HCT116 (cell line): ENCODE data around the gene CEP57. TPM values are rescaled to one million over a fixed set of nuclear protein-coding genes. Genes with fewer than 3 reads are reported as not detected.

Source experiments
- ATAC-seq: fragments of 200-7000 bp; cut with Tn5 transposase; 2 replicates; pipeline ENCODE4 v1.9.1; 2020; ENCODE audit warnings: mild to moderate bottlenecking, moderate library complexity
- BruUV-seq: library from RNA; stranded (reverse); fragments of 400-500 nt; replicated peaks from 2 replicates; lab custom pipeline; 2021; lab: Mats Ljungman, UMichigan
- CTCF ChIA-PET: fragments of 300-600 bp; sonication (Branson Sonifier 250); formaldehyde crosslinking; loops from one replicate; lab custom pipeline; 2021; ENCODE audit warnings: antibody characterized with exemption; lab: Charles Lee
- POLR2A ChIA-PET: fragments of 300-600, 350-600 bp; sonication (Branson Sonifier 250); formaldehyde crosslinking; loops from one replicate; lab custom pipeline; 2021; ENCODE audit warnings: antibody characterized with exemption; lab: Charles Lee
- RAD21 ChIA-PET, 2 experiments: fragments of 300-600 bp; sonication (Branson Sonifier 250); formaldehyde crosslinking; loops; one replicate each; lab custom pipeline; 2023; ENCODE audit warnings: low total read pairs in 2 of 2; ENCODE audit not compliant: uncharacterized antibody in 2 of 2, unreplicated experiment in 2 of 2, low non-redundant PET in 1 of 2; lab: Charles Lee
- DNase-seq: peaks from one replicate; pipeline ENCODE4 v3.0.0-alpha.2; 2010; ENCODE audit warnings: low read depth, low spot score
- H2AFZ ChIP-seq: fragments of 200-600 bp; shearing (Covaris generic), sonication (generic); 2 replicates; pipeline ENCODE4 v1.6.1; 2017; ENCODE audit warnings: low read depth, mixed run types, mixed read lengths, antibody characterized with exemption, low read length; ENCODE audit not compliant: poor library complexity, severe bottlenecking
- H3K27ac ChIP-seq: 2 replicates; pipeline ENCODE4 v1.5.1; 2012; ENCODE audit warnings: low read depth, low read length
- H3K27me3 ChIP-seq: fragments of 200-600 bp; sonication (generic); 2 replicates; pipeline ENCODE4 v1.6.1; 2016; ENCODE audit warnings: mixed run types, low read length, mixed read lengths; ENCODE audit not compliant: insufficient read depth
- H3K36me3 ChIP-seq, 2 experiments: fragments of 200-500 bp in 1 of 2; fragments of 200-600 bp in 1 of 2; sonication (Bioruptor generic) in 1 of 2; sonication (generic) in 1 of 2; 2 replicates each; pipeline versions ENCODE4 v1.5.1 to v1.6.1; 2014 to 2016; ENCODE audit warnings: low read length in 2 of 2, inconsistent platforms in 1 of 2, mixed read lengths in 1 of 2, mixed run types in 1 of 2; ENCODE audit not compliant: insufficient read depth in 2 of 2, control insufficient read depth in 1 of 2
- H3K4me1 ChIP-seq, 2 experiments: fragments of 200-600 bp in 1 of 2; sonication (generic) in 1 of 2; 2 replicates each; pipeline versions ENCODE4 v1.5.1 to v1.6.1; 2012 to 2017; ENCODE audit warnings: low read length in 2 of 2, inconsistent platforms in 1 of 2, mild to moderate bottlenecking in 1 of 2, mixed read lengths in 1 of 2, mixed run types in 1 of 2, moderate library complexity in 1 of 2; ENCODE audit not compliant: insufficient read depth in 2 of 2, control insufficient read depth in 1 of 2
- H3K4me2 ChIP-seq: fragments of 200-600 bp; sonication (generic); 2 replicates; pipeline ENCODE4 v1.6.1; 2017; ENCODE audit warnings: mixed run types, low read length, mixed read lengths
- H3K4me3 ChIP-seq, 2 experiments: fragments of 200-600 bp in 1 of 2; sonication (generic) in 1 of 2; replicated peaks in 1 of 2; 2 replicates each; pipeline ENCODE4 v1.5.1; 2011 to 2016; ENCODE audit warnings: low read length in 2 of 2, control low read depth in 1 of 2, low read depth in 1 of 2, mild to moderate bottlenecking in 1 of 2, mixed read lengths in 1 of 2, mixed run types in 1 of 2
- H3K79me2 ChIP-seq: fragments of 200-600 bp; sonication (generic); 2 replicates; pipeline ENCODE4 v1.6.1; 2017; ENCODE audit warnings: mild to moderate bottlenecking, mixed run types, low read length, moderate library complexity, mixed read lengths; ENCODE audit not compliant: insufficient read depth
- H3K9ac ChIP-seq: fragments of 200-600 bp; sonication (generic); 2 replicates; pipeline ENCODE4 v1.6.1; 2016; ENCODE audit warnings: low read length, mixed read lengths
- H3K9me2 ChIP-seq: fragments of 200-600 bp; sonication (generic), shearing (Covaris generic); 2 replicates; pipeline ENCODE4 v1.6.1; 2017; ENCODE audit warnings: mixed run types, mild to moderate bottlenecking, moderate library complexity; ENCODE audit not compliant: insufficient read depth
- H3K9me3 ChIP-seq, 2 experiments: fragments of 200-500 bp in 1 of 2; fragments of 200-600 bp in 1 of 2; sonication (Bioruptor generic) in 1 of 2; sonication (generic) in 1 of 2; 2 replicates each; pipeline ENCODE4 v1.6.1; 2014 to 2017; ENCODE audit warnings: low read length in 2 of 2, mixed read lengths in 2 of 2, inconsistent platforms in 1 of 2, low read depth in 1 of 2, mild to moderate bottlenecking in 1 of 2, mixed run types in 1 of 2, moderate library complexity in 1 of 2; ENCODE audit not compliant: control insufficient read depth in 1 of 2, insufficient read depth in 1 of 2
- H4K20me1 ChIP-seq: fragments of 200-600 bp; sonication (generic), shearing (Covaris generic); 2 replicates; pipeline ENCODE4 v1.6.1; 2017; ENCODE audit warnings: mixed run types, mild to moderate bottlenecking, moderate library complexity; ENCODE audit not compliant: insufficient read depth
- CEBPB ChIP-seq: IDR thresholded peaks from 2 replicates; pipeline ENCODE4 v1.6.1; 2012; ENCODE audit warnings: low read depth
- EGR1 ChIP-seq: IDR thresholded peaks from 2 replicates; pipeline ENCODE4 v1.6.1; 2012; ENCODE audit warnings: low read depth
- ELF1 ChIP-seq: IDR thresholded peaks from 2 replicates; pipeline ENCODE4 v1.6.1; 2012; ENCODE audit warnings: low read depth, borderline replicate concordance
- POLR2A ChIP-seq: IDR thresholded peaks from 2 replicates; pipeline ENCODE4 v1.7.0; 2011; ENCODE audit warnings: borderline replicate concordance; ENCODE audit not compliant: insufficient read depth, insufficient read length; ENCODE audit errors: extremely low read depth
- POLR2AphosphoS5 ChIP-seq: IDR thresholded peaks from 2 replicates; pipeline ENCODE4 v1.6.1; 2011; ENCODE audit warnings: mild to moderate bottlenecking, low read depth, low read length, moderate library complexity
- SIN3A ChIP-seq: IDR thresholded peaks from 2 replicates; pipeline ENCODE4 v1.6.1; 2012; ENCODE audit warnings: low read depth
- SP1 ChIP-seq: IDR thresholded peaks from 2 replicates; pipeline ENCODE4 v1.6.1; 2012; ENCODE audit warnings: low read depth
- TCF7L2 ChIP-seq: IDR thresholded peaks from 2 replicates; pipeline ENCODE4 v1.7.0; 2011; ENCODE audit warnings: borderline replicate concordance, inconsistent platforms; ENCODE audit not compliant: insufficient read depth, insufficient read length; ENCODE audit errors: extremely low read depth
- YY1 ChIP-seq: IDR thresholded peaks from 2 replicates; pipeline ENCODE4 v1.6.1; 2011; ENCODE audit warnings: low read length, low read depth, moderate library complexity, mild to moderate bottlenecking; ENCODE audit not compliant: insufficient replicate concordance; ENCODE audit errors: extremely low read depth
- ZFX ChIP-seq: fragments of 450-650 bp; IDR thresholded peaks from 2 replicates; pipeline ENCODE4 v1.6.1; 2017
- ZNF274 ChIP-seq: fragments of 200-500 bp; sonication (Bioruptor generic); IDR thresholded peaks from 2 replicates; pipeline ENCODE4 v1.6.1; 2014; ENCODE audit warnings: mild to moderate bottlenecking, low read depth, low read length, inconsistent platforms
- intact Hi-C: fragments of 100-400 bp; cut with micrococcal nuclease; formaldehyde crosslinking; loops from 2 replicates; pipeline ENCODE4 v1.10.0; 2022
- total RNA-seq: library from RNA; stranded (reverse); gene quantifications from one replicate; pipeline ENCODE4 v1.2.1, GENCODE V29; 2021; ENCODE audit not compliant: unreplicated experiment
- TF ChIP-seq, protein P1 (sequence below): IDR thresholded peaks from 2 replicates; pipeline ENCODE4 v1.6.1; 2012; ENCODE audit warnings: low read depth

CEP57 gene
- total RNA-seq, 1 experiment from 2014 or later, result 43.3 TPM

DNA sequence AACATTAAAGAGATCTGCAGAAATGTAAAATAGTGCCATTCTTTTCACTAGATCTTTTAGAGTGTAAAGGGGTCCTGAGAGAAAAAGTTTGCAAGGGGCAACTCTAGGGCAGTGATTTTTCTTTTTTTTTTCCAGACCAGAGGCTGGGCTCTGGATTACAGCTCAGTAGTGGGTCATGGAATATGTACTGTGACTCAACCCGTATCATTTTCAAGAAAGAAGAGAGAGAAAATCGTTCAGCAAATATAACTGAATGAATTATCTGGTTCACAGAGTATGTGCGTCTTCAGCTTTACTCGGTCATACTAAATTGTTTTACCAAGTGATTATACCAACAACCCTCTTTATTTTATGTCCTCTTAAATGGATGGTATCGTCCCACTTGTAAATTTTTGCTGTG lies 3.8 kb downstream of the CEP57 start (continued):
- TF ChIP-seq ELF1 (no peak), ZFX (no peak), TCF7L2 (no peak), POLR2AphosphoS5 (no peak), CEBPB (no peak)
- TF ChIP-seq, protein P1, sequence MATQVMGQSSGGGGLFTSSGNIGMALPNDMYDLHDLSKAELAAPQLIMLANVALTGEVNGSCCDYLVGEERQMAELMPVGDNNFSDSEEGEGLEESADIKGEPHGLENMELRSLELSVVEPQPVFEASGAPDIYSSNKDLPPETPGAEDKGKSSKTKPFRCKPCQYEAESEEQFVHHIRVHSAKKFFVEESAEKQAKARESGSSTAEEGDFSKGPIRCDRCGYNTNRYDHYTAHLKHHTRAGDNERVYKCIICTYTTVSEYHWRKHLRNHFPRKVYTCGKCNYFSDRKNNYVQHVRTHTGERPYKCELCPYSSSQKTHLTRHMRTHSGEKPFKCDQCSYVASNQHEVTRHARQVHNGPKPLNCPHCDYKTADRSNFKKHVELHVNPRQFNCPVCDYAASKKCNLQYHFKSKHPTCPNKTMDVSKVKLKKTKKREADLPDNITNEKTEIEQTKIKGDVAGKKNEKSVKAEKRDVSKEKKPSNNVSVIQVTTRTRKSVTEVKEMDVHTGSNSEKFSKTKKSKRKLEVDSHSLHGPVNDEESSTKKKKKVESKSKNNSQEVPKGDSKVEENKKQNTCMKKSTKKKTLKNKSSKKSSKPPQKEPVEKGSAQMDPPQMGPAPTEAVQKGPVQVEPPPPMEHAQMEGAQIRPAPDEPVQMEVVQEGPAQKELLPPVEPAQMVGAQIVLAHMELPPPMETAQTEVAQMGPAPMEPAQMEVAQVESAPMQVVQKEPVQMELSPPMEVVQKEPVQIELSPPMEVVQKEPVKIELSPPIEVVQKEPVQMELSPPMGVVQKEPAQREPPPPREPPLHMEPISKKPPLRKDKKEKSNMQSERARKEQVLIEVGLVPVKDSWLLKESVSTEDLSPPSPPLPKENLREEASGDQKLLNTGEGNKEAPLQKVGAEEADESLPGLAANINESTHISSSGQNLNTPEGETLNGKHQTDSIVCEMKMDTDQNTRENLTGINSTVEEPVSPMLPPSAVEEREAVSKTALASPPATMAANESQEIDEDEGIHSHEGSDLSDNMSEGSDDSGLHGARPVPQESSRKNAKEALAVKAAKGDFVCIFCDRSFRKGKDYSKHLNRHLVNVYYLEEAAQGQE, result no peak

DNA sequence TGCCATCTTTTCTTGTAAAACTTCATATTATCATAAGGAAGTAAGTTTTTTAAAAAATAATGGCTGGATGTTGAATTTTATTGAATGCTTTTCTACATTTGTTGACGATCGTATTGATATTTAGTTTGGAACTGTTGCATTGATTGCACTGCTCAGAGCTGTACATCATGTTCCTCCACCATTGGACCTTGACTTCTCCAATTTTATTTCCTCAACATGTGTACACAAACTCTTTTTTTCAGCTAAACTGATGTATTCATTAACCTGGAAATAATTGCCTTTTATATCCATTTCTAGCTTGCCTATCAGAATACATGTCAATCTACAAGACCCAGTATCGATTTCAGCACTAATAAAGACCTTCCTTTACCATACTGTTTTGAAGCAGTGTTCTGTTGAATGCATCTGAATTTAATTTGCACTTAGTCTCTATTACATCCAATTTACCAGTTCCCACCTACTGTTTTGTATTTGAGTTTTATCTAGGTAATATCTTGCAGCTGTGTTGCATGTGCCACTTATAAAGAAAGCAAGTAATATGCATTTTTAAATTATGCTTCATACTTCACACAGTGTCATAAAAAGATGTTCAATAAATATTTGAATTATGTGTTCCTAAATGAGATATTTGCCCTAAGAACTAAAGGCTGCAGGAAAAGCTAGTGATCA lies 5.5 kb downstream of the CEP57 start:
- no peak overlapping the region for H3K9ac ChIP-seq
- TF ChIP-seq ELF1, result no peak
- no peak for TF ChIP-seq EGR1
- TF ChIP-seq ZNF274, result no peak
- TF ChIP-seq POLR2AphosphoS5, result no peak
- TF ChIP-seq POLR2A, result no peak
- no peak for TF ChIP-seq CEBPB
- no peak for TF ChIP-seq SP1
- TF ChIP-seq, protein P1, result no peak
- no peak for TF ChIP-seq SIN3A
- no peak for TF ChIP-seq YY1
- RAD21 ChIA-PET, result no interaction called here
- DNase-seq (no peak), ATAC-seq (no peak)
- CTCF ChIA-PET, result no interaction called here
- no peak overlapping the region for H3K27ac ChIP-seq
- H2AFZ ChIP-seq, result no peak overlapping the region
- H4K20me1 ChIP-seq, result no peaks in the 10 kb centered on the region; the same call in 1 of the 2 replicates
- H3K4me3 ChIP-seq, result no peak overlapping the region
- H3K36me3 ChIP-seq, result 0 out of 4 replicates have a peak, but pooled peaks cover 0 to 6% of the 10 kb centered on the region in 2 experiments
- H3K4me2 ChIP-seq, result no peak overlapping the region
- no peaks in the 10 kb centered on the region for H3K9me3 ChIP-seq
- no TSS peak for BruUV-seq
- peaks cover 5 to 9% of the 10 kb centered on the region in 2 experiments; a peak in 3 of 4 replicates for H3K4me1 ChIP-seq
- peaks cover 64% of the 10 kb centered on the region for H3K79me2 ChIP-seq
- intact Hi-C loops, result no loop called here
- H3K27me3 ChIP-seq, result no peaks in the 10 kb centered on the region
- POLR2A ChIA-PET, result no interaction called here
- H3K9me2 ChIP-seq, result no peaks in the 10 kb centered on the region
